GM10248 (cell line): ENCODE data around the gene SEMA3C.

Experiments used
- CTCF ChIA-PET: fragments of 300-600 bp; sonication (Branson Sonifier 250); formaldehyde crosslinking; extraction: SDS; loops from one replicate; lab custom pipeline; 2021; ENCODE audit warnings: antibody characterized with exemption; lab: Yijun Ruan, JAX
- POLR2A ChIA-PET: fragments of 350-650 bp; sonication (Branson Sonifier 250); formaldehyde crosslinking; extraction: SDS; loops from one replicate; lab custom pipeline; 2020; ENCODE audit warnings: antibody characterized with exemption; lab: Yijun Ruan, JAX
- DNase-seq: peaks from one replicate; pipeline ENCODE4 v3.0.0; 2012; ENCODE audit errors: extremely low spot score
- CTCF ChIP-seq: IDR thresholded peaks from 2 replicates; pipeline ENCODE4 v1.5.1; 2012; ENCODE audit warnings: mild to moderate bottlenecking, low read depth; ENCODE audit errors: extremely low read depth, missing control alignments, control extremely low read depth

The SEMA3C gene

GRCh38 chr7:80824253-80824652 is 94.6 kb downstream of the SEMA3C start:
- CTCF ChIA-PET, result no interaction called here
- POLR2A ChIA-PET, result no interaction called here
- no peak for TF ChIP-seq CTCF

GRCh38 chr7:80823057-80823456 is 95.8 kb downstream of the SEMA3C start:
- no peak for TF ChIP-seq CTCF
- no peak for DNase-seq
- POLR2A ChIA-PET, result no interaction called here
- CTCF ChIA-PET, result interaction anchor here (0.9 kb wide), 1 partner anchor 16 kb away, joined by 3 read pairs; no protein-coding TSS in a partner anchor

More at GRCh38 chr7:80824253-80824652, 94.6 kb downstream of the SEMA3C start:
- no peak for DNase-seq

GRCh38 chr7:80821771-80822319 is 97.0 kb downstream of the SEMA3C start:
- ChIA-PET POLR2A (interaction anchor here (0.6 kb wide), 1 partner anchor 709 kb away, joined by 3 read pairs; no protein-coding TSS in a partner anchor), CTCF (interaction anchor here (1.3 kb wide), 2 partner anchors 17 to 32 kb away, joined by 3 read pairs; no protein-coding TSS in a partner anchor)
- TF ChIP-seq CTCF, result no peak

GRCh38 chr7:80819503-80819902 is 99.3 kb downstream of the SEMA3C start:
- ChIA-PET POLR2A (no interaction called here), CTCF (no interaction called here)
- TF ChIP-seq CTCF, result no peak
- no peak for DNase-seq

More at GRCh38 chr7:80821771-80822319, 97.0 kb downstream of the SEMA3C start:
- no peak for DNase-seq

GRCh38 chr7:80818181-80818580 is 100.7 kb downstream of the SEMA3C start:
- CTCF ChIA-PET, result interaction anchor here (1.1 kb wide), 1 partner anchor 11 kb away, joined by 4 read pairs; no protein-coding TSS in a partner anchor
- DNase-seq, result no peak
- POLR2A ChIA-PET, result no interaction called here
- no peak for TF ChIP-seq CTCF

GRCh38 chr7:80816806-80817205 is 102.0 kb downstream of the SEMA3C start:
- ChIA-PET POLR2A (no interaction called here), CTCF (interaction anchor here (0.9 to 1.2 kb wide), 2 partner anchors 12 to 62 kb away, joined by 3 to 4 read pairs; no protein-coding TSS in a partner anchor)
- DNase-seq, result no peak
- no peak for TF ChIP-seq CTCF
